Stimulated activated CD8-positive, alpha-beta memory T cell treated with anti-CD3 and anti-CD28 coated beads, Interleukin-7, amount 100 ng/mL, for 24 hours (primary cell): Measurements from ENCODE around the gene ALDH4A1.
"Not testable (repeated sequence)": the region's sequence is repeated elsewhere in the genome, so short reads cannot be mapped to it uniquely, and the experiment has no call there.

ENCODE experiments used
- DNase-seq: peaks from one replicate; pipeline ENCODE4 v3.0.0-alpha.2; 2020; ENCODE audit warnings: low read depth

The ALDH4A1 gene

GRCh38 chr1:18854331-18855025 lies 47.9 kb downstream of the ALDH4A1 start:
- DNase-seq, result no peak

- DNase-seq, result no peak
Measured at GRCh38 chr1:18852501-18852900, 49.9 kb downstream of the ALDH4A1 start.

- DNase-seq, result no peak
Measured at GRCh38 chr1:18849261-18849711, 53.1 kb downstream of the ALDH4A1 start.

- not testable (repeated sequence) for DNase-seq
Measured at GRCh38 chr1:18847723-18848122, 54.6 kb downstream of the ALDH4A1 start.

GRCh38 chr1:18840145-18840544 lies 62.2 kb downstream of the ALDH4A1 start:
- DNase-seq, result no peak

- no peak for DNase-seq
Measured at GRCh38 chr1:18836654-18837053, 65.7 kb downstream of the ALDH4A1 start.

GRCh38 chr1:18832319-18832718 lies 70.0 kb downstream of the ALDH4A1 start:
- DNase-seq, result not testable (repeated sequence)

- no peak for DNase-seq
Measured at GRCh38 chr1:18831656-18832055, 70.7 kb downstream of the ALDH4A1 start.

- no peak for DNase-seq
Measured at GRCh38 chr1:18830596-18830995, 71.8 kb downstream of the ALDH4A1 start.

- DNase-seq, result no peak
Measured at GRCh38 chr1:18829671-18830070, 72.7 kb downstream of the ALDH4A1 start.

- DNase-seq, result no peak
Measured at GRCh38 chr1:18828224-18828623, 74.1 kb downstream of the ALDH4A1 start.

GRCh38 chr1:18823438-18823837 lies 78.9 kb downstream of the ALDH4A1 start:
- DNase-seq, result no peak
